Stimulated activated CD8-positive, alpha-beta memory T cell treated with anti-CD3 and anti-CD28 coated beads, Interleukin-2, amount 100 ng/mL, for 1 hour (primary cell): ENCODE measurements around the gene C5orf15.
"Not testable (repeated sequence)": the region's sequence is repeated elsewhere in the genome, so short reads cannot be mapped to it uniquely, and the experiment has no call there.

ENCODE experiments used
- DNase-seq, 2 donors: peaks; one replicate each; pipeline ENCODE4 v3.0.0-alpha.2; 2020; ENCODE audit warnings: low read depth in 2 of 2

Gene C5orf15

GRCh38 chr5:133963493-133964128, 4.8 kb downstream of the C5orf15 start:
- DNase-seq: no peak

- DNase-seq: no peak
These were observed 5.5 kb downstream of the C5orf15 start for GRCh38 chr5:133962801-133963476.

GRCh38 chr5:133962131-133962530, 6.3 kb downstream of the C5orf15 start:
- DNase-seq: no peak

GRCh38 chr5:133959643-133960042, 8.8 kb downstream of the C5orf15 start:
- DNase-seq: no peak

GRCh38 chr5:133957591-133957990, 10.8 kb downstream of the C5orf15 start:
- DNase-seq: no peak

- DNase-seq: no peak
These were observed 11.3 kb downstream of the C5orf15 start for GRCh38 chr5:133957080-133957479.

- not testable (repeated sequence) for DNase-seq
These were observed 12.2 kb downstream of the C5orf15 start for GRCh38 chr5:133956196-133956595.

- DNase-seq: no peak
These were observed 14.8 kb downstream of the C5orf15 start for GRCh38 chr5:133953568-133954145.

- DNase-seq: no peak
These were observed 15.5 kb downstream of the C5orf15 start for GRCh38 chr5:133952729-133953567.

- no peak for DNase-seq
These were observed 17.4 kb downstream of the C5orf15 start for GRCh38 chr5:133950821-133951612.

GRCh38 chr5:133948721-133949120, 19.7 kb downstream of the C5orf15 start:
- no peak for DNase-seq

- DNase-seq: no peak
These were observed 21.0 kb downstream of the C5orf15 start for GRCh38 chr5:133947431-133947841.

GRCh38 chr5:133945568-133945967, 22.9 kb downstream of the C5orf15 start:
- DNase-seq: no peak

GRCh38 chr5:133944263-133945185, 23.9 kb downstream of the C5orf15 start:
- DNase-seq: no peak

- no peak for DNase-seq
These were observed 25.0 kb downstream of the C5orf15 start for GRCh38 chr5:133943475-133943817.

- DNase-seq: no peak
These were observed 25.6 kb downstream of the C5orf15 start for GRCh38 chr5:133942614-133943474.

- DNase-seq: no peak
These were observed 26.8 kb downstream of the C5orf15 start for GRCh38 chr5:133941456-133942196.

GRCh38 chr5:133939668-133940067, 28.8 kb downstream of the C5orf15 start:
- DNase-seq: no peak

- DNase-seq: no peak
These were observed 29.5 kb downstream of the C5orf15 start for GRCh38 chr5:133938929-133939328.
